Upper lobe of left lung (tissue), 4 donors: ENCODE data around the gene FGFR1OP2.

Source experiments
- EP300 ChIP-seq, 4 donors: sonication (generic); formaldehyde crosslinking; IDR thresholded peaks; one replicate each; pipeline ENCODE4 v1.5.1; 2017; ENCODE audit warnings: antibody characterized with exemption in 4 of 4, control low read depth in 2 of 4
- POLR2A ChIP-seq, 4 donors: fragments of 450-650 bp; IDR thresholded peaks; one replicate each; pipeline ENCODE4 v1.5.1; 2016 to 2017; ENCODE audit warnings: antibody characterized with exemption in 4 of 4, mild to moderate bottlenecking in 2 of 4
- TF ChIP-seq, protein P1 (sequence below), 6 experiments: fragments of 450-650 bp in 4 of 6; fragments of 200-600 bp in 2 of 6; sonication (generic) in 2 of 6; IDR thresholded peaks; one replicate each; pipeline ENCODE4 v1.5.1; 2016 to 2019; ENCODE audit warnings: antibody characterized with exemption in 6 of 6

GRCh38 chr12:26906704-26907103, 31.6 kb upstream of the FGFR1OP2 start:
- TF ChIP-seq, protein P1, sequence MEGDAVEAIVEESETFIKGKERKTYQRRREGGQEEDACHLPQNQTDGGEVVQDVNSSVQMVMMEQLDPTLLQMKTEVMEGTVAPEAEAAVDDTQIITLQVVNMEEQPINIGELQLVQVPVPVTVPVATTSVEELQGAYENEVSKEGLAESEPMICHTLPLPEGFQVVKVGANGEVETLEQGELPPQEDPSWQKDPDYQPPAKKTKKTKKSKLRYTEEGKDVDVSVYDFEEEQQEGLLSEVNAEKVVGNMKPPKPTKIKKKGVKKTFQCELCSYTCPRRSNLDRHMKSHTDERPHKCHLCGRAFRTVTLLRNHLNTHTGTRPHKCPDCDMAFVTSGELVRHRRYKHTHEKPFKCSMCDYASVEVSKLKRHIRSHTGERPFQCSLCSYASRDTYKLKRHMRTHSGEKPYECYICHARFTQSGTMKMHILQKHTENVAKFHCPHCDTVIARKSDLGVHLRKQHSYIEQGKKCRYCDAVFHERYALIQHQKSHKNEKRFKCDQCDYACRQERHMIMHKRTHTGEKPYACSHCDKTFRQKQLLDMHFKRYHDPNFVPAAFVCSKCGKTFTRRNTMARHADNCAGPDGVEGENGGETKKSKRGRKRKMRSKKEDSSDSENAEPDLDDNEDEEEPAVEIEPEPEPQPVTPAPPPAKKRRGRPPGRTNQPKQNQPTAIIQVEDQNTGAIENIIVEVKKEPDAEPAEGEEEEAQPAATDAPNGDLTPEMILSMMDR (IDR thresholded peaks at IDR 0.05): no peak
- no peak for TF ChIP-seq POLR2A (IDR thresholded peaks at IDR 0.05)
- no peak for TF ChIP-seq EP300 (IDR thresholded peaks at IDR 0.05)
